Measurements from ENCODE around the gene CEPT1.

- no peak for TF ChIP-seq REST (IDR thresholded peaks at IDR 0.05; ENCODE audit: low read depth)
- TF ChIP-seq MAX (IDR thresholded peaks at IDR 0.05): peak; percentile 17; the same call in 1 of the 2 replicates
- TF ChIP-seq POLR2A (IDR thresholded peaks at IDR 0.05; ENCODE audit: borderline replicate concordance, extremely low read depth, insufficient read depth, insufficient read length): no peak
- TF ChIP-seq JUND (IDR thresholded peaks at IDR 0.05): no peak
- no peak for TF ChIP-seq YY1 (IDR thresholded peaks at IDR 0.05; ENCODE audit: extremely low read depth, insufficient replicate concordance, low read depth, low read length)
- no peak for TF ChIP-seq CTCF (IDR thresholded peaks at IDR 0.05 in 2 of 3, conservative IDR thresholded peaks at IDR 0.05 in 1 of 3; ENCODE audit: borderline replicate concordance in 1 of 3, insufficient read depth in 1 of 3, low read depth in 2 of 3, low read length in 2 of 3)
- TF ChIP-seq ZNF274 (IDR thresholded peaks at IDR 0.05; ENCODE audit: low read depth, low read length): no peak
- no peak for TF ChIP-seq SIN3A (IDR thresholded peaks at IDR 0.05; ENCODE audit: low read depth)
These were observed 583 bp upstream of the CEPT1 start for GRCh38 chr1:111139324-111139955.
